HG03108 (cell line): Measurements from ENCODE around the gene SLC44A1.

Experiments used
- ATAC-seq: cut with Tn5 transposase; IDR thresholded peaks from one replicate; pipeline ENCODE4 v1.9.1; 2021; ENCODE audit warnings: moderate library complexity; ENCODE audit not compliant: unreplicated experiment

SLC44A1 gene

GRCh38 chr9:105455836-105456475 is 211.5 kb downstream of the SLC44A1 start:
- ATAC-seq: no peak

GRCh38 chr9:105457560-105458294 is 213.3 kb downstream of the SLC44A1 start:
- no peak for ATAC-seq

- no peak for ATAC-seq
These were observed 214.0 kb downstream of the SLC44A1 start for GRCh38 chr9:105458404-105458803.

GRCh38 chr9:105459336-105459735 is 214.9 kb downstream of the SLC44A1 start:
- ATAC-seq: no peak

- no peak for ATAC-seq
These were observed 222.5 kb downstream of the SLC44A1 start for GRCh38 chr9:105466898-105467455.

- ATAC-seq: no peak
These were observed 224.4 kb downstream of the SLC44A1 start for GRCh38 chr9:105468875-105469274.

- no peak for ATAC-seq
These were observed 228.8 kb downstream of the SLC44A1 start for GRCh38 chr9:105473221-105473620.

- ATAC-seq: no peak
These were observed 230.9 kb downstream of the SLC44A1 start for GRCh38 chr9:105475302-105475701.

GRCh38 chr9:105479846-105480245 is 235.4 kb downstream of the SLC44A1 start:
- ATAC-seq: no peak

GRCh38 chr9:105483618-105484017 is 239.2 kb downstream of the SLC44A1 start:
- ATAC-seq: peak; percentile 81

GRCh38 chr9:105484226-105484625 is 239.8 kb downstream of the SLC44A1 start:
- ATAC-seq: no peak

GRCh38 chr9:105485131-105485530 is 240.7 kb downstream of the SLC44A1 start:
- ATAC-seq: no peak
